ENCODE results near the gene ABCD2. TPM values are rescaled to one million over a fixed set of nuclear protein-coding genes. Genes with fewer than 3 reads are reported as not detected.
A peak's percentile ranks its signal among the peaks of the same experiment; 100 is the strongest.
"Not testable (repeated sequence)": the region's sequence is repeated elsewhere in the genome, so short reads cannot be mapped to it uniquely, and the experiment has no call there.

The ABCD2 gene
- polyA plus RNA-seq (ENCODE audit: insufficient read length in 10 of 10), result under 1 TPM; 0.09 to 0.63 (median 0.15) TPM
- long read RNA-seq, donor 1, result 0 reads
- long read RNA-seq, donor 2, result 0 reads
- long read RNA-seq, donor 3, result 0 reads
- long read RNA-seq, donor 4, result 0 reads
- long read RNA-seq, donor 5, result 0 reads
- long read RNA-seq, donor 6, result 0 reads
- long read RNA-seq, donor 7, result 0 reads
- long read RNA-seq, donor 8, result 0 reads
- long read RNA-seq, donor 9, result 0 reads

DNA sequence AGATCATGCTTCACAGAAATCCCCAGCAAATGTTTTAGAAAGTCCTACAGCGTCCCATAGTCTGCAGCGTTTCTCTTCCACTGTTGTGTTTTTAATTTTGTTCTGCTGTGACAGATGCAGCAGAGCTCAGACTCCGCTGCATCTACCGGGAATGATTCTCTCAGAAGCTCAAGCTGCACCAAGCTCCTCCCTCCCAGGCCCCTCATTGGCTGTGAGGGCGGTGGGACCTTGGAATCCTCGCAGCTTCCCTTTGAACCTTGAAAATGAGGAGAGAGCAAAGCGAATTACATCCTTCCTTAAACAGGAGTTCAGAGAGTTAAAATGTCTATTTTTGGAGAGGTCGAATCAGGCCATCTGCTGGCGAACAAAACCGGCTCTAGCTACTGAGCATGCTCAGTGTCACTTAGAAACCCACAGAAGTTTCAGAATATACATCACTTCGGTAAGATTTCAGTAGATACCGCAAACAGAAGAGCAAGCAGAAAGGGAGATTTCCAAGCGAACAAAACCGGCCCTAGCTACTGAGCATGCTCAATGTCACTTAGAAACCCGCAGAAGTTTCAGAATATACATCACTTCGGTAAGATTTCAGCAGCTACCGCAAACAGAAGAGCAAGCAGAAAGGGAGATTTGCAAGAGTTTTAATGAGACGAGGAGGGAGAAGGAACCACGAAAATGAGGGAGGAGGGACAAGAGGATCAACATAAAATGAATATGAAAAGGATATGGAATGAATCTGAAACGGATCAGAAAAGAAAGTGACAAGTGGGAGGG, at the start of gene ABCD2:
TSS of gene ABCD2 (minus strand) at position 144 of the 774 bp plus-strand sequence. CDS start 188 bp downstream, outside the sequence.
- peak; percentile 81 to 95 (median 87) for DNase-seq

DNA sequence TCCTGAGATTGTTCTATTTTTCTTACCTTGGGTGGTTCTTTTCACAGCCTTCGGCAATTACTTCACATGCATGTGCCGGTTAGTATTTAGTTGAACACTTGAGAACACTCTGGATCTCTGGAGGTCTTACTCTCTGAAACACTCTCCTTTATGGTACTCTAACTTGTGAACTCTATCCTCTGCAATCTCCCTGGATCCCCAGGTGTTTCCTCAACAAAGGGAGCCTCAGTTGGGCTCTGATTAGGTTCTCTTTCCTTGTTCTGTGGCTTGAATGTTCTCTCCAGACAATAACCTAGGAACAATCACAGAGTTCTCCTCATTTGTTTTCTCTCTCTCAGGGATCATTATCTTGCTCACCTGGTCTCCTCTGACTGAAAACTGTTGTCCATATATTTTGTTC, 40.5 kb upstream of the ABCD2 start:
- no peak for DNase-seq

DNA sequence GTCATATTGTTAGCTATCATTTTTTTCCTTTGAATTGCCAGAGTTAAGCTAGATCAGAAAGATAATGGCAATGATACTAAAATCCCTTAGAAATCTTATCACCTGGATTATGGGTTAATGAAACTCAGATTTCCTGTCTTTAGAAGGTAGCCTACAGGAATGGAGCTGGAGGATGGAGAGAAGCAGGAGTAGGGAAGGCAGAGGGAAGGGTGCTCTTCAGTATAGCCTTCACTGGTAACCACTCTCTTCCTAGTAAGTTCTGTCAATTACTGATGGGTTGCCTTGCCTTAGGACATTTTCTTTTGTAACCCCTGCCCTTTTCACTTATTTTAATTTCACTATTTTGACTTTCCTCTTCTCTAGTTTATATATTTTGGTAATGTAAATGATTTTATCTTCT, 27.8 kb upstream of the ABCD2 start:
- DNase-seq, result no peak

DNA sequence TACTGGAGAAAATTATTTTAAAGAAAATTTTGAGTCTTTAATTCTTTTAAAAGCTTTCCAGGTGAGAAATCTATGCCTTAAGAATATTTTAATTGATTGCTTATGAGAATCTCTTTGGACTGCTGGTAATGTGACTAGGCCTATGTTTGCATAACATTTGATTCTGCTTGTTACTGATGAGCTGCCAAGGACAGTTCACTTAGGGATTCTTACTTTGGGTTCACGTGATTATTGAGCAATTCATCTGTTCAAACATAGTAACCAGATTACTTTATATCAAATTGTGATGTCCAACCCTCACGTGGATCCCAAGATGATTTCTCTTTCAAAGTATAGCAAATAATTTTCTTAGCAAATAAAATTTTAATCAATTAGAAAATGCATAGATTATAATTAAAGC, 27.4 kb upstream of the ABCD2 start:
- DNase-seq, result no peak

GRCh38 chr12:39643052-39643451, 23.4 kb upstream of the ABCD2 start:
- no peak for DNase-seq

GRCh38 chr12:39638840-39639239, 19.2 kb upstream of the ABCD2 start:
- no peak for DNase-seq

DNA sequence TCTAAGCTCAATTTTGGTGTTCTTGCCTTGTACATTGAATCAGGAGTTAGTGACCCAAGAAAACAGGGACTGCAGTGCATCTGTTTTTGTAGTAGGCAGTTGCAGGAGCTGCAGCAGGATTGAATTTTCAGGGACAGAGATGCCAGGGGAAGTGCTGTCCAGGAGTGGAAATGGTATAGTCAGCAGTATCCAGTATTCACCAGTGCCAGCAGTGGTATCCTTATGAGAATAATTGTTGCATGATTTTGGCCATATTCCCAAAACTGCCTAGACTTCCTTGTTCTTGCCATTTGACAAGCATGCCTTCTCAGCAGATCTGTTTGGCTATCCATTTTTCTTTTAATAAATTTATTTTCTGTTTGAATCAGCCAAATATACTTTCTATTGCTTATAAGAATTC, 18.6 kb upstream of the ABCD2 start:
- DNase-seq, result no peak

- DNase-seq, result no peak
Measured at GRCh38 chr12:39632670-39633069, 13.1 kb upstream of the ABCD2 start.

GRCh38 chr12:39628836-39629235, 9.2 kb upstream of the ABCD2 start:
- no peak for DNase-seq

GRCh38 chr12:39627914-39628313, 8.3 kb upstream of the ABCD2 start:
- DNase-seq, result no peak

- DNase-seq, result no peak
Measured at GRCh38 chr12:39626033-39626814, 6.6 kb upstream of the ABCD2 start.

GRCh38 chr12:39623919-39624318, 4.3 kb upstream of the ABCD2 start:
- no peak for DNase-seq

GRCh38 chr12:39623160-39623559, 3.6 kb upstream of the ABCD2 start:
- DNase-seq, result not testable (repeated sequence)

GRCh38 chr12:39622306-39622705, 2.7 kb upstream of the ABCD2 start:
- DNase-seq, result no peak

DNA sequence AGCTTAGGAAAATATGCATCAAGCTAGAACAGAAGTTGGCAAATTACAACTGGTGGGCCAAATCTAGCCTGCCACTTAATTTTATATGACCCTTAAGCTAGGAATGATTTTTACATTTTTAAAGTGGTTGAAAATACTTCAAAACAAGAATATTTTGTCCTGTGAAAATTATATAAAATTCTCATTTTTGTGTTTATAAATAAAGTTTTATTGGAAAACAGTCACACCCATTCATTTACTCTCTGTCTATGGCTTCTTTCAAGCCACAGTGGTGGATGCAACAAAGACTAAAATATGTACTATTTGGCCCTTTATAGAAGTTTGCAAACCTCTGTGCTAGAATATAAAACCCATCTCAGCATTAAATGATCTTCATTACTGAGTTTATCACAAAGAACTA, 2.1 kb upstream of the ABCD2 start:
- no peak for DNase-seq

DNA sequence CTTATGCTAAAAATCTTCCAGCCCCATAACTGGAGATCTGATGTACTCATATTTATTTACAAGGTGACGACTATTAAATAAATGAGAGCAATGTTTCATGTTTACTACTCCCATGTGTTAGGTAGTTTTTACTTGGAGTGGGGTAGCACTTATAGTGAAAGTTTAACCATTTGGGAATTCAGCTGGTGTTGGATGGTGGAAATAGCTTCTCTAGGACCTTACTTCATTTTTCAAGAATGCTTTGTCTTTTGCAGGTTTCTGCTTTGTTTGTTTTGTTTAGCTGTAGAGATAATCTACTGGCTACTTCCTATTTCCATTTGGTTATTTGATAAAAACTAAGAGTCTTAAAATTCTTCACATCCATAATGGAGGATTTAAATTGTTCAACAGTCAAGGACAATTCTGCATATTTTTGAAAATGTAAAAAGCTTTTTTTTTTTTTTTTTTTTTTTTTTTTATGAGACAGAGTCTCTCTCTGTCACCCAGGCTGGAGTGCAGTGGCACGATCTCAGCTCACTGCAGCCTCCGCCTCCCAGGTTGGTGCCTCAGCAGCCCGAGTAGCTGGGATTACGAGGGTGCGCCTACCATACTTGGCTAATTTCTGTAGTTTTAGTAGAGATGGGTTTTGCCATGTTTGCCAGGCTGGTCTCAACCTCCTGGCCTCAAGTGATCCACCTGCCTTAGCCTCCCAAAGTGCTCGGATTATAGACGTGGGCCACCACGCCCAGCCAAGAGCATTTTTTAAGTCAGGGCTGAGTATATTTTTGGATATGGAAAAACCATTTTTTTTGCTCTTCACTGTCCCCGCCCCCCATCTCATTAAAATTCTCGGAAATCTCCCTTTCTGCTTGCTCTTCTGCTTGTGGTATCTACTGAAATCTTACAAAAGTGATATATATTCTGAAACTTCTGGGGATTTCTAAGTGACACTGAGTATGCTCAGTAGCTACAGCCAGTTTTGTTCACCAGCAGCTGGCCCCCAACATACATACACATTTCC, 1.4 kb upstream of the ABCD2 start:
- DNase-seq, result peak in 1 of 3 donors; percentile 2

- DNase-seq, result no peak
Measured at GRCh38 chr12:39619316-39619659, 315 bp downstream of the ABCD2 start.

GRCh38 chr12:39618701-39619100, 902 bp downstream of the ABCD2 start:
- no peak for DNase-seq

DNA sequence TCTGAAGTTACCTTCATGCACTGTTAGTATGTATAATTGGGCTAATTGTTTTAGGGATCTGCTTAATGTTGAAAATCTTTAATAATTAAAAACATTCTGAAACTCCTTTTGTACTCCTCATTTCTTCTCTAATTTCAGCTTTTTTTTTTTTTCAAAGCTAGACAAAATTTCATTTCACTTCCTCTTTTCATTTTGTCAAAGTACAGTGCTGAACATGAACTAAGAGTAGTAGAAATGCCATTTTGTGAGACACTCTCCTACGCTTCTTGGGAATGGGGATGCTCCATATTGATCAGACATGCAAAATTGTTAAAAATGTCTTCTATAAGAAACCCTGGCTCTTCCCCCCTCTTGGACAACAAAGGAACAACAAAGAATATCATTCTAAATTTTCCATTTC, 1.7 kb downstream of the ABCD2 start:
- DNase-seq, result no peak

- DNase-seq, result no peak
Measured at GRCh38 chr12:39616666-39617065, 2.9 kb downstream of the ABCD2 start.

- no peak for DNase-seq
Measured at GRCh38 chr12:39616251-39616650, 3.4 kb downstream of the ABCD2 start.

DNA sequence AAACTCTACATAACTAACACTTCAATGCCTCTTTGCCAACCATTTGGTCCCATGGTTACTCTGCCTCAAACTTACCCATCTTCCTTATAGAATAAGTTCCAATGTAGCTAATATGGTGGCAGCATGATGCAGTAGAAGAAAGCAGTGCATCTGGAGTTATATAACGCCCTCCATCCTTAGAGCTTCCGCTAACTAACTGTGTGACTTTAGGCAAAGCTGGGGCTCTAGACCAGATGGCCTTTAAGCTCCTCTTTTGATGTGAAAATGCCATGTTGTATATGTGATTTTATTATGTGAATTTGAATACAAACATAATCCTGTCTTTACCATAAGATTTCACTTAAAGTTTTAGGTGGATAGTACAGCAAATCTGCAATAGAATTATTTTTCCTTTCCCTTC, 6.1 kb downstream of the ABCD2 start:
- no peak for DNase-seq
